IMR-90 (cell line): ENCODE results near the gene BCL11B. TPM values are rescaled to one million over a fixed set of nuclear protein-coding genes. Genes with fewer than 3 reads are reported as not detected.

Source experiments
- ATAC-seq: fragments of 200-7000 bp; cut with Tn5 transposase; 2 replicates; pipeline ENCODE4 v1.9.1; 2020; ENCODE audit warnings: low read depth, mild to moderate bottlenecking, moderate library complexity
- BruUV-seq: library from RNA; stranded (reverse); fragments of 400-500 nt; replicated peaks from 2 replicates; lab custom pipeline; 2021; lab: Mats Ljungman, UMichigan
- CTCF ChIA-PET: fragments of 300-600 bp; formaldehyde crosslinking; extraction: SDS; loops from one replicate; lab custom pipeline; 2021; ENCODE audit warnings: antibody characterized with exemption; lab: Yijun Ruan, JAX
- POLR2A ChIA-PET: fragments of 300-600 bp; sonication (Branson Sonifier 250); formaldehyde crosslinking; loops from one replicate; lab custom pipeline; 2022; ENCODE audit warnings: antibody characterized with exemption; ENCODE audit not compliant: unreplicated experiment; lab: Charles Lee
- DNase-seq: peaks from one replicate; pipeline ENCODE4 v3.0.0; 2013
- H2AFZ ChIP-seq: replicated peaks from 2 replicates; pipeline ENCODE3; 2013; ENCODE audit warnings: low read length, mild to moderate bottlenecking; ENCODE audit not compliant: poor library complexity
- H2AK5ac ChIP-seq: 2 replicates; pipeline ENCODE4 v1.6.1; 2013; ENCODE audit warnings: low read depth, low read length, inconsistent platforms
- H2AK9ac ChIP-seq: replicated peaks from 2 replicates; pipeline ENCODE3; 2013; ENCODE audit warnings: mild to moderate bottlenecking, low read depth, low read length, moderate library complexity; ENCODE audit not compliant: poor library complexity
- H2BK120ac ChIP-seq: 2 replicates; pipeline ENCODE4 v1.6.1; 2013; ENCODE audit warnings: low read depth, low read length, inconsistent platforms
- H2BK15ac ChIP-seq: 3 replicates; pipeline ENCODE4 v1.6.1; 2013; ENCODE audit warnings: low read depth, low read length, inconsistent platforms
- H2BK20ac ChIP-seq: 2 replicates; pipeline ENCODE4 v1.6.1; 2013; ENCODE audit warnings: low read depth, mild to moderate bottlenecking, inconsistent platforms, low read length, moderate library complexity
- H2BK5ac ChIP-seq: 2 replicates; pipeline ENCODE4 v1.6.1; 2013; ENCODE audit warnings: mild to moderate bottlenecking, low read depth, low read length, inconsistent platforms; ENCODE audit not compliant: poor library complexity, severe bottlenecking
- H3K14ac ChIP-seq: replicated peaks from 2 replicates; pipeline ENCODE4 v1.6.1; 2013; ENCODE audit warnings: low read depth, low read length, inconsistent platforms
- H3K18ac ChIP-seq: 2 replicates; pipeline ENCODE4 v1.6.1; 2013; ENCODE audit warnings: low read depth, low read length, control low read depth
- H3K23ac ChIP-seq: 2 replicates; pipeline ENCODE4 v1.6.1; 2013; ENCODE audit warnings: low read depth, low read length, inconsistent platforms
- H3K27ac ChIP-seq: 2 replicates; pipeline ENCODE4 v1.5.1; 2013; ENCODE audit warnings: mild to moderate bottlenecking, control low read depth, low read length; ENCODE audit not compliant: insufficient read depth
- H3K27me3 ChIP-seq: 2 replicates; pipeline ENCODE4 v1.6.1; 2013; ENCODE audit warnings: low read length; ENCODE audit not compliant: control insufficient read depth, insufficient read depth
- H3K36me3 ChIP-seq: 2 replicates; pipeline ENCODE4 v1.6.1; 2013; ENCODE audit warnings: low read length, mixed read lengths; ENCODE audit not compliant: control insufficient read depth, insufficient read depth
- H3K4ac ChIP-seq: 2 replicates; pipeline ENCODE4 v1.6.1; 2013; ENCODE audit warnings: low read depth, low read length, inconsistent platforms
- H3K4me1 ChIP-seq: 2 replicates; pipeline ENCODE4 v1.6.1; 2013; ENCODE audit warnings: low read length, mixed read lengths; ENCODE audit not compliant: control insufficient read depth, insufficient read depth
- H3K4me2 ChIP-seq: 2 replicates; pipeline ENCODE4 v1.6.1; 2013; ENCODE audit warnings: low read depth, mild to moderate bottlenecking, control low read depth, low read length, moderate library complexity
- H3K4me3 ChIP-seq: 2 replicates; pipeline ENCODE4 v1.5.1; 2013; ENCODE audit warnings: low read depth, mild to moderate bottlenecking, control low read depth, low read length, moderate library complexity; ENCODE audit not compliant: insufficient read depth
- H3K56ac ChIP-seq: 2 replicates; pipeline ENCODE4 v1.6.1; 2013; ENCODE audit warnings: low read length, inconsistent platforms; ENCODE audit not compliant: insufficient read depth; ENCODE audit errors: extremely low read depth
- H3K79me1 ChIP-seq, 2 experiments: 2 replicates each; pipeline ENCODE4 v1.6.1; 2013; ENCODE audit warnings: low read length in 2 of 2, inconsistent platforms in 1 of 2, low read depth in 1 of 2
- H3K9ac ChIP-seq: 2 replicates; pipeline ENCODE4 v1.6.1; 2013; ENCODE audit warnings: low read depth, low read length, control low read depth
- H3K9me1 ChIP-seq: 2 replicates; pipeline ENCODE4 v1.6.1; 2013; ENCODE audit warnings: low read length, inconsistent platforms; ENCODE audit not compliant: insufficient read depth
- H3K9me3 ChIP-seq: 2 replicates; pipeline ENCODE4 v1.6.1; 2013; ENCODE audit warnings: low read length; ENCODE audit not compliant: control insufficient read depth, insufficient read depth
- H4K20me1 ChIP-seq: 2 replicates; pipeline ENCODE4 v1.6.1; 2013; ENCODE audit warnings: low read length, inconsistent platforms; ENCODE audit not compliant: insufficient read depth
- H4K5ac ChIP-seq: 2 replicates; pipeline ENCODE4 v1.6.1; 2013; ENCODE audit warnings: mild to moderate bottlenecking, low read depth, low read length, control low read depth
- H4K8ac ChIP-seq, 2 experiments: 2 replicates each; pipeline ENCODE4 v1.6.1; 2013; ENCODE audit warnings: low read depth in 2 of 2, low read length in 2 of 2, control low read depth in 1 of 2, inconsistent platforms in 1 of 2
- H4K91ac ChIP-seq: 2 replicates; pipeline ENCODE4 v1.6.1; 2013; ENCODE audit warnings: low read depth, low read length, inconsistent platforms; ENCODE audit not compliant: insufficient read depth
- BHLHE40 ChIP-seq: fragments of 150-350 bp; IDR thresholded peaks from 2 replicates; pipeline ENCODE4 v1.6.1; 2016; ENCODE audit warnings: mild to moderate bottlenecking, low read depth, low read length
- CEBPB ChIP-seq: IDR thresholded peaks from 2 replicates; pipeline ENCODE4 v1.6.1; 2012; ENCODE audit warnings: low read depth, low read length, improper control_type of control experiment
- MAFK ChIP-seq: IDR thresholded peaks from 2 replicates; pipeline ENCODE4 v1.6.1; 2012; ENCODE audit warnings: low read depth, low read length, improper control_type of control experiment
- MXI1 ChIP-seq: IDR thresholded peaks from 2 replicates; pipeline ENCODE4 v1.6.1; 2012; ENCODE audit warnings: low read depth, mild to moderate bottlenecking, low read length, moderate library complexity, borderline replicate concordance
- NFE2L2 ChIP-seq: fragments of 150-350 bp; IDR thresholded peaks from 2 replicates; pipeline ENCODE4 v1.6.1; 2016; ENCODE audit warnings: low read depth, mild to moderate bottlenecking, low read length
- POLR2A ChIP-seq: IDR thresholded peaks from 2 replicates; pipeline ENCODE4 v1.6.1; 2012; ENCODE audit warnings: mild to moderate bottlenecking, low read depth, low read length
- RAD21 ChIP-seq: IDR thresholded peaks from 2 replicates; pipeline ENCODE4 v1.6.1; 2012; ENCODE audit warnings: low read length, improper control_type of control experiment
- RCOR1 ChIP-seq: IDR thresholded peaks from 2 replicates; pipeline ENCODE4 v1.6.1; 2012; ENCODE audit warnings: mild to moderate bottlenecking, low read length, improper control_type of control experiment; ENCODE audit not compliant: insufficient replicate concordance
- RFX5 ChIP-seq: IDR thresholded peaks from 2 replicates; pipeline ENCODE4 v1.8.0; 2012; ENCODE audit warnings: low read depth, mild to moderate bottlenecking, low read length, moderate library complexity
- SMC3 ChIP-seq: fragments of 150-350 bp; IDR thresholded peaks from 2 replicates; pipeline ENCODE4 v1.6.1; 2016; ENCODE audit warnings: low read depth, mild to moderate bottlenecking, antibody characterized with exemption, low read length, moderate library complexity
- WGBS, 2 experiments: methylation state at CpG; one replicate each; pipeline versions ENCODE4 v1.1.5 to v1.1.7; 2013; ENCODE audit warnings: missing lambda C conversion rate in 2 of 2; ENCODE audit not compliant: insufficient read length in 1 of 2; ENCODE audit errors: extremely low coverage in 2 of 2; 5-methylcytosine and 5-hydroxymethylcytosine counted together
- dilution Hi-C: fragments of 300-500 bp; cut with HindIII; formaldehyde crosslinking; loops from one replicate; pipeline ENCODE4 v1.14.3; 2018; ENCODE audit warnings: low sequenced_read_pairs; ENCODE audit not compliant: unreplicated experiment
- in situ Hi-C: fragments of 300-500 bp; cut with MboI; formaldehyde crosslinking; loops from 3 replicates; pipeline ENCODE4 v1.14.3; 2019; ENCODE audit warnings: low sequenced_read_pairs, inconsistent platforms, mixed read lengths
- intact Hi-C: fragments of 100-400 bp; cut with micrococcal nuclease; formaldehyde crosslinking; loops from 2 replicates; pipeline ENCODE4 v1.10.0; 2022
- polyA plus RNA-seq, 3 experiments: library from polyadenylated mRNA; depleted of rRNA; stranded (reverse); fragments of >200 nt; gene quantifications; 2 replicates each; pipeline ENCODE4 v1.2.3, GENCODE V29; 2012; ENCODE audit warnings: low replicate concordance in 1 of 3
- total RNA-seq: library from RNA; depleted of rRNA; stranded (reverse); fragments of >200 nt; gene quantifications from 2 replicates; pipeline ENCODE4 v1.2.3, GENCODE V29; 2012
- TF ChIP-seq, protein P1 (sequence below): fragments of 150-350 bp; IDR thresholded peaks from 2 replicates; pipeline ENCODE4 v1.6.1; 2017; ENCODE audit warnings: mild to moderate bottlenecking, antibody characterized with exemption, low read length, low read depth

Gene BCL11B
- total and polyA plus RNA-seq, 2 of the 4 experiments (the other 2 are of a cell fraction): under 0.01 TPM; not detected in 1

DNA sequence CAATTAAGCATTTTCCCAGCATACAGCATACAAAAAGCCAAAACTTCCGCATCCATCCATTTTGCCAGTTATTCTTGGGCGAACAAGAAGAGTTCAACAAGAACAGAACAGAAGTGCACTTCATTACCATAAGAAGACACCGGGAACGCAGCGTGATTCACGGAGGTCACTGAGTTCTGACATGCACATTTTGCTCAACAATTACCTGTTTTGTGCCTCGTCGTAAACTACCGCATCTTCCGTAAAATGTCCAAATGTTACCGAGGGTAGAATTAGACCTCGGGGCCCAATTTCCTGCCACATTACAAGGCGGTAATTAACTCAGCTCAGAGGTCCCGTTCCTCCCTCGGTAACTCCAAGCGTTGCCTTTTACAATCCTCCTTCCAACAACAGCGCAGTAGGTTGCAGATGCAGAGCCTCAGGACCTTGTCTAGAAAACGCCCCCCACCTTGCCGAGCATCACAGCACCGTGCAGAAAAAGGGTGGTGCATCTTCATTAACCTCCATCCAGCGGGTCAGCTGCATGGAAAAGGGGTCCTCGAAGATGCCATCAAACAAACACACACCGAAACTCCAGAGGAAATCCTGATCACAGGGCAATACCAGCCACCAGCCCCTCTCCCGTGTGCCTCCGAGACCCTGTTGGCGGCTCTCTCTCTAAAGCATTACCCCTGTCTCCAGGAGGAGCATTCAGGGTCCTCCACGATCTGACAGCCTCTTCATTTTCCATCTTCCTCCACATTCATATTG is 125.2 kb downstream of the BCL11B start:
- Histone ChIP-seq H3K27ac (no peak overlapping the region), H2BK15ac (no peak overlapping the region), H3K23ac (no peak overlapping the region), H4K91ac (no peak overlapping the region), H3K4me1 (no peaks in the 10 kb centered on the region), H3K18ac (no peak overlapping the region), H4K8ac (no peak overlapping the region), H3K56ac (no peak overlapping the region), H2BK5ac (no peak overlapping the region), H3K9me3 (peaks cover 31% of the 10 kb centered on the region), H3K4me2 (no peak overlapping the region), H3K4me3 (no peak overlapping the region), H4K5ac (no peak overlapping the region), H2AK5ac (no peak overlapping the region), H3K27me3 (no peaks in the 10 kb centered on the region), H3K36me3 (no peaks in the 10 kb centered on the region), H3K14ac (no peak overlapping the region), H3K9ac (no peak overlapping the region), H3K4ac (no peak overlapping the region), H2AK9ac (no peak overlapping the region), H2AFZ (no peak overlapping the region), H2BK120ac (no peak overlapping the region), H4K20me1 (no peaks in the 10 kb centered on the region), H3K9me1 (no peaks in the 10 kb centered on the region), H2BK20ac (no peak overlapping the region), H3K79me1 (no peaks in the 10 kb centered on the region)
- DNase-seq (no peak), ATAC-seq (no peak)
- intact Hi-C loops: no loop called here
- TF ChIP-seq, protein P1, sequence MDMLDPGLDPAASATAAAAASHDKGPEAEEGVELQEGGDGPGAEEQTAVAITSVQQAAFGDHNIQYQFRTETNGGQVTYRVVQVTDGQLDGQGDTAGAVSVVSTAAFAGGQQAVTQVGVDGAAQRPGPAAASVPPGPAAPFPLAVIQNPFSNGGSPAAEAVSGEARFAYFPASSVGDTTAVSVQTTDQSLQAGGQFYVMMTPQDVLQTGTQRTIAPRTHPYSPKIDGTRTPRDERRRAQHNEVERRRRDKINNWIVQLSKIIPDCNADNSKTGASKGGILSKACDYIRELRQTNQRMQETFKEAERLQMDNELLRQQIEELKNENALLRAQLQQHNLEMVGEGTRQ: no peak
- TF ChIP-seq RAD21: no peak
- no peak for TF ChIP-seq BHLHE40
- no peak for TF ChIP-seq CEBPB
- TF ChIP-seq POLR2A: no peak
- TF ChIP-seq RCOR1: no peak
- TF ChIP-seq RFX5: no peak
- TF ChIP-seq MXI1: no peak
- TF ChIP-seq NFE2L2: no peak
- TF ChIP-seq MAFK: no peak
- TF ChIP-seq SMC3: no peak
- ChIA-PET POLR2A (no interaction called here), CTCF (no interaction called here)
- WGBS, 2 experiments: 75% methylated on average over 15 of the region's 27 CpGs; no CpG with 5 or more reads in 1 of the 2 experiments
- in situ Hi-C loops: no loop called here
- dilution Hi-C loops: no loop called here
- BruUV-seq: no TSS peak
